NCI-H2081 (cell line): ENCODE data around the gene RIOX2.
"Not testable (repeated sequence)": the region's sequence is repeated elsewhere in the genome, so short reads cannot be mapped to it uniquely, and the experiment has no call there.

Experiments
- DNase-seq, 2 experiments: peaks; one replicate each; lab custom pipeline; 2025; lab: John Stamatoyannopoulos, UW

RIOX2 gene

DNA sequence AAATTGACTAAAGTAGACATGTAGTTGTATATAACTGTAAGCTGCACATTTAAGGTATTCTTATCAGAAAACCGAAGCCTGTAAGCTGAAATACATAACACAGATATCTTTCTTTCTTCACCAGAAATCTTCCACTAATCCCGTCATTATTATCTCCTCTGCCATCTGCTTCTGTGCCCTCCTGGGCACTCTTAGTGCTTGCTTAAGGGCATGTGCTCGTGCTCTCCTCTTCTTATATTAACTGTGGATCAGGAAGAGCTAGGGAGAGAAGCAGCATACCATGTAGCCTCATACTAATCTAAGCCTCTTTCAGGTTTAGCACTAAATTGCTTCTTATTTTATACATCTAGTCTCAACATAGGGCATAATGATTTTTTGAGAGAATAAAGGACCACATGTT, 60.8 kb downstream of the RIOX2 start:
- DNase-seq, result no peak

DNA sequence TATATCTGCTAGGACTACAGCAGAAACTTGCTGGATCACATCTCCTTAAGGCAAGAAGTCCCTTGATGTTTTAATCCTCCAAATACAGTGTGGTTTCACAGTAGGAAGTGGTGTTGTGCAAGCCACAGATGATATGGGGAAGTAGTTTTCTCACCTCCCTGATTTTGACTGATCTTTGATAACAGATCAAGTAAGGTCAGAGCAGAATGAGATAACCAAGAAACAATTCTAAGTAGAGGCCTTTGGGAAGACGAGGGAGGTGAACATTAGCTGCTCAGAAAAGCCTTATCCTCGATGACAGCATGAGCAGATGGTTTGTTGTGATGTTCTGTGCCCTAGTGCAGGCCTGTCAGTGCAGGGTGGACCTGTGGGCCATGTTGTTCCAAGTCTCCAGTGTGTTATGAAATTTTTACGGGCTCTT, 61.3 kb downstream of the RIOX2 start:
- no peak for DNase-seq

- not testable (repeated sequence) for DNase-seq
Observed at GRCh38 chr3:97910236-97910831, 61.9 kb downstream of the RIOX2 start.

- DNase-seq, result not testable (repeated sequence)
Observed at GRCh38 chr3:97909830-97910229, 62.4 kb downstream of the RIOX2 start.

DNA sequence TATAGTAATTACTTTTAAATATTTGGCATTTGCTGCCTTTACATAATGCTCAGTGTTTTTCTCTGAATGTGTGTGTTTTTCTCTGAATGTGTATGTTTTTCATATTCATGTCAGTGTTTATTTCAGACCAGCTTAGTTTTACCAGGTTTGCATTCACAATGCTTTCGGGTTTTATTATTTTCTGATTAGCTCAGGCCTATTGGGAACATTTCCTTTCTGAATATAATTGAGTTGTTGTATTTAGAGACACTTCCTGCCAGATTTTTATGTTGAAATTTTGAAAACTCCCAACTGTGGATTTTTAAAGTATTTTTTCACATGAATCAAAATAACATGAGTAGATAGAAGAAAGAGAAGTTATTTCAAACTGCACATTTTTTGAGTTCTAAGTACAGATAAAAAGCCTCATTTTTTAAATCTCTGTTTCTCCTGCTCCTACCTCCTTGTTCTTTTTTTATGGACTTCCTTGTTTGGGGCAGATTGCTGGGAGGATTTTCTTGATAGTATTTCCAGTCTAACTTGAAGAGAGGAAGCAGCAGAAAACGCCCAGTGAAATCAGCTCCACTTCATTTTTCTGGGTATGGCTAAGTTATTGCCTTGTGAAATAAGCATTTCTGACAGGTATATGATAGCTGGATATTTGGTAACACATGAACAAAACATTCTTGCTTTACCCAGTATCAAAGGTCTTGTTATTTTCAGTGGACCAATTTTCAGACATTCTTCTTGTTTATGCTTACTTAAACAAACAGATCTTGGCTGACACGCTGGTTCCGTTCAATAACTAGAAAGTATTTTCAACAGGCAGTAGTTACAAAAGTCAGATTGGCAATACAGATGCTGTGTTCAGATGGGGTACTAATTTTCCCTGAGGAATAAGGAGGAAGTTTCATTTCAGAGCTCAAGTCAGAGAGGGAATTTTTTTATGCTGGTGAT, 70.7 kb downstream of the RIOX2 start:
- no peak for DNase-seq

DNA sequence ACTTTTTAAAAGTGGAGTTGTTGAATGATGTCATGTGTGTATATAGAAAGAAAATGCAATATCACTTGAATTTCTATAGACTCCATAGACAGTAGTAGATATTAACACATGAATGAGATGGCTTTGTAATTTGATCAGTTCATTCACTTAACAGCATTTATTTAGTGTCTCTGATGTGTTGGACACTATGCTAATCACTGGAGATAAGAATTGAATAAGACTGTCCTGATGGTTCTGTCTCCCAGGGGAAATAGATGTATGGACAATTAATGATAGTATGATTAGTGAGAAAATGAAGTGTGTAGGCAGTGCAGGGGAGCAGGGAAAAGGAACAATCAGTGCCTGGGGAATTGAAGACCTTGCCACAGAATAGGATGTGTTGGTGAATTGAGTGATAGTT, 72.9 kb downstream of the RIOX2 start:
- no peak for DNase-seq

GRCh38 chr3:97896547-97896946, 75.7 kb downstream of the RIOX2 start:
- peak in 1 of 2 experiments; percentile 24 for DNase-seq

DNA sequence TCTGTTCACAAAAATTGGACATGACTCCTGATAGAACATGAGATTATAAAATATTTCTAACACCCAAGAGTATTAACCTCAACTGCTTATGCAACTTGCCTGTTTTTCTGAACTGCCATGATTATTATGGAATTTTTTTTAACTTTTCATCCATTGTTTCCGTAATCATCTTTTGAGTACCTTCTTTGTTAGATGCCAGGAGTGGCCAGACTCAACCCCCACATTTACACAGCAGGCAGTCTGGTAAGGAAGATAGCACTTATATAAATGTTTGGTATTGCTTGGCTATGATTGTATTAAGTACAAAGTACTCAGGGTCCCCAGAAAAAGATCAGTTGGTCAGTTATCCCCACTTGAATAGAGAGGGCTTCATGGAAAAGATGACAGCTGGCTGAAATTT, 76.1 kb downstream of the RIOX2 start:
- no peak for DNase-seq

- no peak for DNase-seq
Observed at GRCh38 chr3:97895216-97895615, 77.0 kb downstream of the RIOX2 start.

- no peak for DNase-seq
Observed at GRCh38 chr3:97892852-97893251, 79.4 kb downstream of the RIOX2 start.
